Neuronal stem cell (in vitro differentiated cells): Measurements from ENCODE around the gene BMS1.
A peak's percentile ranks its signal among the peaks of the same experiment; 100 is the strongest.
"Not testable (repeated sequence)": the region's sequence is repeated elsewhere in the genome, so short reads cannot be mapped to it uniquely, and the experiment has no call there.

Experiments used
- DNase-seq: peaks from one replicate; pipeline ENCODE4 v3.0.0-alpha.2; 2013; ENCODE audit warnings: low spot score
- H2AFZ ChIP-seq: one replicate; pipeline ENCODE4 v1.6.1; 2013; ENCODE audit warnings: mild to moderate bottlenecking, low read length, inconsistent platforms
- H2AK5ac ChIP-seq: 2 replicates; pipeline ENCODE4 v1.6.1; 2013; ENCODE audit warnings: low read depth, mild to moderate bottlenecking, inconsistent platforms, low read length, moderate library complexity, mixed read lengths
- H2BK120ac ChIP-seq: 2 replicates; pipeline ENCODE4 v1.6.1; 2013; ENCODE audit warnings: low read depth, mild to moderate bottlenecking, inconsistent platforms, low read length, moderate library complexity, mixed read lengths
- H2BK12ac ChIP-seq: one replicate; pipeline ENCODE4 v1.6.1; 2013; ENCODE audit warnings: low read length, inconsistent platforms
- H2BK15ac ChIP-seq: 2 replicates; pipeline ENCODE4 v1.6.1; 2013; ENCODE audit warnings: mild to moderate bottlenecking, low read length, inconsistent platforms, mixed read lengths
- H2BK5ac ChIP-seq: one replicate; pipeline ENCODE4 v1.6.1; 2013; ENCODE audit warnings: inconsistent platforms, mild to moderate bottlenecking, low read length, moderate library complexity
- H3K14ac ChIP-seq: one replicate; pipeline ENCODE4 v1.6.1; 2013; ENCODE audit warnings: low read length, inconsistent platforms
- H3K18ac ChIP-seq: 2 replicates; pipeline ENCODE4 v1.6.1; 2013; ENCODE audit warnings: low read length, inconsistent platforms
- H3K23ac ChIP-seq: 2 replicates; pipeline ENCODE4 v1.6.1; 2013; ENCODE audit warnings: low read depth, mild to moderate bottlenecking, mixed read lengths, low read length, inconsistent platforms; ENCODE audit not compliant: poor library complexity
- H3K27ac ChIP-seq: replicated peaks from 3 replicates; pipeline ENCODE4 v1.5.1; 2013; ENCODE audit warnings: low read length, inconsistent platforms
- H3K27me3 ChIP-seq, 3 experiments: 2 replicates each; pipeline ENCODE4 v1.6.1; 2013; ENCODE audit warnings: low read length in 3 of 3, mild to moderate bottlenecking in 2 of 3, inconsistent platforms in 1 of 3, low read depth in 1 of 3, mixed read lengths in 1 of 3, moderate library complexity in 1 of 3; ENCODE audit not compliant: control insufficient read depth in 3 of 3, insufficient read depth in 3 of 3
- H3K36me3 ChIP-seq, 2 donors: replicated peaks in 1 of 2; 2 replicates each; pipeline ENCODE4 v1.6.1; 2013; ENCODE audit warnings: low read length in 2 of 2; ENCODE audit not compliant: control insufficient read depth in 2 of 2, insufficient read depth in 2 of 2
- H3K4ac ChIP-seq: 2 replicates; pipeline ENCODE4 v1.6.1; 2013; ENCODE audit warnings: inconsistent platforms, mild to moderate bottlenecking, low read length, moderate library complexity
- H3K4me1 ChIP-seq, 2 donors: 1 replicate in 1 of 2; 2 replicates in 1 of 2; pipeline ENCODE4 v1.6.1; 2013; ENCODE audit warnings: low read length in 2 of 2, low read depth in 1 of 2; ENCODE audit not compliant: control insufficient read depth in 2 of 2, insufficient read depth in 1 of 2
- H3K4me2 ChIP-seq: one replicate; pipeline ENCODE4 v1.6.1; 2013; ENCODE audit warnings: mild to moderate bottlenecking, low read length, inconsistent platforms; ENCODE audit not compliant: insufficient read depth, poor library complexity, severe bottlenecking
- H3K4me3 ChIP-seq, 2 donors: 2 replicates each; pipeline ENCODE4 v1.5.1; 2013; ENCODE audit warnings: low read length in 2 of 2, mild to moderate bottlenecking in 2 of 2, inconsistent platforms in 1 of 2, moderate library complexity in 1 of 2
- H3K79me1 ChIP-seq: one replicate; pipeline ENCODE4 v1.6.1; 2013; ENCODE audit warnings: low read depth, mild to moderate bottlenecking, inconsistent platforms, low read length, moderate library complexity
- H3K9ac ChIP-seq: one replicate; pipeline ENCODE4 v1.6.1; 2013; ENCODE audit warnings: mild to moderate bottlenecking, low read depth, low read length, inconsistent platforms; ENCODE audit not compliant: poor library complexity
- H3K9me3 ChIP-seq, 2 donors: replicated peaks in 1 of 2; 2 replicates each; pipeline versions ENCODE3 to v1.6.1; 2013; ENCODE audit warnings: low read length in 2 of 2, mild to moderate bottlenecking in 2 of 2, inconsistent platforms in 1 of 2, low read depth in 1 of 2, mixed read lengths in 1 of 2, moderate library complexity in 1 of 2; ENCODE audit not compliant: control insufficient read depth in 2 of 2, insufficient read depth in 1 of 2
- H4K8ac ChIP-seq: one replicate; pipeline ENCODE4 v1.6.1; 2013; ENCODE audit warnings: low read depth, mild to moderate bottlenecking, inconsistent platforms, low read length, moderate library complexity
- H4K91ac ChIP-seq: one replicate; pipeline ENCODE4 v1.6.1; 2013; ENCODE audit warnings: low read length, low read depth, mild to moderate bottlenecking, inconsistent platforms; ENCODE audit not compliant: poor library complexity
- WGBS, 2 donors: extraction: QIAGEN DNeasy Blood & Tissue Kit; methylation state at CpG; one replicate each; pipeline ENCODE4 v1.1.7; 2013; ENCODE audit warnings: missing lambda C conversion rate in 2 of 2, mixed read lengths in 1 of 2; ENCODE audit not compliant: insufficient read length in 2 of 2, insufficient replicate concordance in 1 of 2; ENCODE audit errors: extremely low coverage in 2 of 2; 5-methylcytosine and 5-hydroxymethylcytosine counted together

The BMS1 gene

GRCh38 chr10:42826759-42827158, 44.2 kb downstream of the BMS1 start:
- not testable (repeated sequence) for H2BK12ac ChIP-seq, H3K4ac ChIP-seq, H2BK120ac ChIP-seq, H3K14ac ChIP-seq, H3K9ac ChIP-seq, H4K8ac ChIP-seq, H3K27me3 ChIP-seq, H3K79me1 ChIP-seq, H2AK5ac ChIP-seq, H2BK5ac ChIP-seq, H4K91ac ChIP-seq, DNase-seq, H3K4me3 ChIP-seq, H3K23ac ChIP-seq, H2BK15ac ChIP-seq, H2AFZ ChIP-seq
- peak overlapping the region; percentile 13 for H3K4me2 ChIP-seq
- no CpG with 5 or more reads among the region's 6 CpGs for WGBS, 2 donors
- peak overlapping the region; percentile 13 for H3K18ac ChIP-seq
- peak overlapping the region; percentile 63 for H3K27ac ChIP-seq
- H3K36me3 ChIP-seq, result peaks cover 10 to 86% of the 10 kb centered on the region in 2 donors
- peaks cover 0 to 12% of the 10 kb centered on the region in 2 donors for H3K4me1 ChIP-seq
- peaks cover 0 to 18% of the 10 kb centered on the region in 2 donors for H3K9me3 ChIP-seq

DNA sequence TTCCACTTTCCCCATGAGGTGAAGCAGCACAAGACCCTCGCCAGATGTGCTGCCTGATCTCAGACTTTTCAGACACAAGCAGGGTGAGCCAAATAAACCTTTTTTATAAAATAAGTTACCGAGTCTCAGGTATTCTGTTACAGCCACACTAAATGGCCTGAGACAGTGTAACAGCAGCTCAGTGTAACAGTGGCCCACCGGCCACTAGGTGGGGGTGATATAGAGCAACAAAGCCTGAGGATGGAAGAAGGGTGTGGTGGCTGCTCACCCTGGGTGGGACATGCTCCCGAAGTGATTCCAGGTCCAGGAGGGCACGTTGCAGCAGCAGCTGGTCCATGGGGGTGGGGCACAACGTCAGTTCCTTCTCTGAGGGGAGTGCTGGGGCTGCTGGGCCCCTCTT, 44.6 kb downstream of the BMS1 start:
- Histone ChIP-seq H3K27me3 (no peaks in the 10 kb centered on the region), H2BK120ac (no peak overlapping the region), H3K36me3 (peaks cover 10 to 90% of the 10 kb centered on the region in 2 donors), H3K4me2 (no peak overlapping the region), H3K4me3 (no peak overlapping the region), H3K18ac (peak overlapping the region; percentile 65), H3K14ac (no peak overlapping the region), H2BK15ac (no peak overlapping the region), H3K27ac (peak overlapping the region; percentile 54), H2AK5ac (no peak overlapping the region), H4K8ac (no peak overlapping the region), H3K9ac (no peak overlapping the region), H3K79me1 (no peaks in the 10 kb centered on the region), H2BK5ac (no peak overlapping the region), H2AFZ (no peak overlapping the region), H3K4me1 (peaks cover 0 to 12% of the 10 kb centered on the region in 2 donors), H4K91ac (peak overlapping the region; percentile 43), H2BK12ac (no peak overlapping the region), H3K9me3 (peaks cover 0 to 18% of the 10 kb centered on the region in 2 donors), H3K23ac (no peak overlapping the region), H3K4ac (no peak overlapping the region)
- no CpG with 5 or more reads among the region's 6 CpGs for WGBS, 2 donors
- DNase-seq, result peak; percentile 11

- not testable (repeated sequence) for H2AFZ ChIP-seq, H4K8ac ChIP-seq, H3K27ac ChIP-seq, H3K23ac ChIP-seq, H2BK15ac ChIP-seq, H3K18ac ChIP-seq, H3K27me3 ChIP-seq, H4K91ac ChIP-seq, H2AK5ac ChIP-seq, H2BK120ac ChIP-seq, H3K4me2 ChIP-seq, H2BK12ac ChIP-seq, H3K14ac ChIP-seq, DNase-seq, H3K79me1 ChIP-seq, H2BK5ac ChIP-seq, H3K9ac ChIP-seq, H3K4me3 ChIP-seq, H3K4ac ChIP-seq
- H3K4me1 ChIP-seq, result peaks cover 0 to 12% of the 10 kb centered on the region in 2 donors
- H3K36me3 ChIP-seq, result peaks cover 12 to 84% of the 10 kb centered on the region in 2 donors
- no CpG with 5 or more reads among the region's 4 CpGs for WGBS, 2 donors
- peaks cover 0 to 18% of the 10 kb centered on the region in 2 donors for H3K9me3 ChIP-seq
Observed at GRCh38 chr10:42828391-42828790, 45.8 kb downstream of the BMS1 start.

- no peaks in the 10 kb centered on the region for H3K27me3 ChIP-seq
- no peak for DNase-seq
- peaks cover 12 to 68% of the 10 kb centered on the region in 2 donors for H3K36me3 ChIP-seq
- peaks cover 0 to 7% of the 10 kb centered on the region in 2 donors for H3K9me3 ChIP-seq
- H2BK15ac ChIP-seq, result no peak overlapping the region
- no peak overlapping the region for H4K91ac ChIP-seq
- H3K4me3 ChIP-seq, result no peak overlapping the region
- no peak overlapping the region for H3K27ac ChIP-seq
- H3K4me2 ChIP-seq, result no peak overlapping the region
- no peaks in the 10 kb centered on the region for H3K79me1 ChIP-seq
- H2AK5ac ChIP-seq, result no peak overlapping the region
- no peak overlapping the region for H3K4ac ChIP-seq
- H3K18ac ChIP-seq, result no peak overlapping the region
- no peak overlapping the region for H3K9ac ChIP-seq
- H3K23ac ChIP-seq, result no peak overlapping the region
- H3K4me1 ChIP-seq, result peaks cover 0 to 12% of the 10 kb centered on the region in 2 donors
- H2BK120ac ChIP-seq, result no peak overlapping the region
- no peak overlapping the region for H2AFZ ChIP-seq
- H3K14ac ChIP-seq, result no peak overlapping the region
- no peak overlapping the region for H2BK5ac ChIP-seq
- no peak overlapping the region for H4K8ac ChIP-seq
- H2BK12ac ChIP-seq, result no peak overlapping the region
- no CpG with 5 or more reads among the region's 7 CpGs for whole genome bisulfite sequencing, 2 donors
Observed at GRCh38 chr10:42830237-42830636, 47.6 kb downstream of the BMS1 start.
